Measurements from ENCODE around the gene CORO6.

CORO6 gene

DNA sequence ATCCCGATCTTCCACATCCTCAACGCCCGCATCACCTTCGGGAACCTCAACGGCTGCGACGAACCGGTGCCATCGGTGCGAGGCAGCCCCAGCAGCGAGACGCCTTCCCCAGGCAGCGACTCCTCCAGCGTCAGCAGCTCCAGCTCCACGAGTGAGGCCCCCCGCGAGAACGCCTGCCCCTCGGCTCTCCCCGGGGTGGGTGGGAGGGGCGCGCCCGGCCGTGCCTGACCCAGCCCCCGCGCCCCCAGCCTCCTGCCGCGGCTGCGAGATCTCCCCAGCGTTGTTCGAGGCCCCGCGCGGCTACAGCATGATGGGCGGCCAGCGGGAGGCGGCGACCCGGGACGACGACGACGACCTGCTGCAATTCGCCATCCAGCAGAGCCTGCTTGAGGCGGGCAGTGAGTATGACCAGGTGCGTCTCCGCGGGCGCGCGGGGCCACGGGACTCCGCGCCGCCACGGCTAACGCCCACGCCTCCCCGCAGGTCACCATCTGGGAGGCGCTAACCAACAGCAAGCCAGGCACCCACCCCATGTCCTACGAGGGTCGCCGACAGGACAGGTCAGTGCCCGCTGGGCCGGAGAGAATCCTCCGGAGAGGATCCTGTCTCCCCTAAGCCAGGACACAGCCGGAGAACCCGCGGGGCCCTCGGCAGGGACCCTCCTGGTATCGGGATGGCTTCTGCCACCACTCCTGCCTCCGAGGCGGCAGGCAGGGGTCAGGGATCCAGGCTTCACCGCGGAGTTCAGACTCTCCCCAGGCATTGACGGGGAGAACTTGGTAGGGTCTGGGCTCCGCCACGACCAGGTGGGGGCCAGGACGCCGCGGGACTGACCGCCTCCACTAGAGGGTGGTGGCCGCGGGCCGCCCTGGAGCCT is 10.1 kb downstream of the CORO6 start:
- no peak for DNase-seq

DNA sequence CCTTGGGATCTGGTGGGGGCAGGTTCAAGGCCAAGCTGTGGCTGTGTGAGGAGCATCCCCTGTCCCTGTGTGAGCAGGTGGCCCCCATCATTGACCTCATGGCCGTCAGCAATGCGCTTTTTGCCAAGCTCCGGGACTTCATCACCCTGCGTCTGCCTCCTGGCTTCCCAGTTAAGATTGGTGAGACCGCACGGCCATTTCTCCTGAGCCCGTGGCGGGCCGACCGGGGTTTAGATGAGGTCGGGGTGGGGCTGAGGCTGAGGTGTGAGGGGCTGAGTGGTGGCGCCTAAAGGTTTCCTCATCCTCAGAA is 10.7 kb downstream of the CORO6 start:
- no peak for DNase-seq

- no peak for DNase-seq
Observed at GRCh38 chr17:29611351-29612093, 11.2 kb downstream of the CORO6 start.

DNA sequence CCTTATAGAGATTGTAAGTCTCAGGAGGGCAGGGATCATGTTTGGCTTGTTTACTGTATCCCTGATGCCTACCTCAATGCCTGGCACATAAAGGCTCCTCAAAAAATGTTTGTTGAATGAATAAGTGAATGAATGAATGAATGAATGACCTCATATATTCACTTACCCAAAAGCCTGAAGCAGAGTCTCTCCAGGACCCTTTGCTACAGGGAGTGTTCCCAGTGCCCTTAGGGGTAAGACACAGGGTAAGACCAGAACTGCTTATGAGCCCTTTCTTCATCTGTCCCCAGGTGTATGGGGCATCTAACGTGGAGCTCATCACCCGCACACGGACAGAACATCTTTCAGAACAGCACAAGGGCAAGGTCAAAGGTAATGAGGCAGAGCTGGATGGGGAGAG is 12.3 kb downstream of the CORO6 start:
- no peak for DNase-seq

DNA sequence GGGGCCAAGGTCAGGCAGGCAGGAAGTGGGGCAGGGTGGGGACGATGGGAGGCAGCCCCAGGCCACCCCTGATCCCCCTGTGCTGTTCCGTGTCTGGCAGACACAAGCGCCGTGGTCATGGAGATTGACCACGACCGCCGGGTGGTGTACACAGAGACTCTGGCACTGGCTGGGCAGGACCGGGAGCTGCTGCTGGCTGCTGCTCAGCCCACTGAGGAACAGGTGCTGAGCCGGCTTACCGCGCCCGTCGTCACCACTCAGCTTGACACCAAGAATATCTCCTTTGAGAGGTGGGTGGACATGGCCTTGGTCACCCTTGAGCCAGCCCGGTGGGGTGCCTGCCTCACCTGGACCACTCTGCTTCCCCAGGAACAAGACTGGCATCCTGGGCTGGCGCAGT is 13.7 kb downstream of the CORO6 start:
- DNase-seq = no peak

- DNase-seq = no peak
Observed at GRCh38 chr17:29607557-29608195, 15.0 kb downstream of the CORO6 start.

DNA sequence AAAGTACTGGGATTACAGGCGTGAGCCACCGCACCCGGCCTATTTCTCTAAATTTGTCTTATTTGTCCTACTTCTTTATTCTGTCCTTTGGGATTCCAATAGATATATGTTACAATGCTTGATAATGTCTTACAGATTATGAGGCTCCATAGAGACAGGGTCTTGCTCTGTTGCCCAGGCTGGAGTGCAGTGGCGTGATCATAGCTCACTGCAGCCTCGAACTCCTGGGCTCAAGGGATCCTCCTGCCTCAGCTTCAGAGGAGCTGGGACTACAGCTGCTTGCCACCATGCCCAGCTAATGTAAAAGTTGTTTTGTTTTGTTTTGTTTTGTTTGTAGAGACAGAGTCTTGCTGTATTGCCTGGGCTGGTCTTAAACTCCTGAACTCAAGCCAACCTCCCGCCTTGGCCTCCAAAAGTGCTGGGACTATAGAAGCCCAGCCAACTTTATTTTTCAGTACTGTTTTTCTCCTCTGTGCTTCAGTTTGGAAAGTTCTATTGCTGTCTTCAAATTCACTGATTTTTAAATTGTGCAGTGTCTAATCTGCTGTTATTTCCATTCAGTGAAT is 19.5 kb downstream of the CORO6 start:
- no peak for DNase-seq

GRCh38 chr17:29597361-29598172 is 25.1 kb downstream of the CORO6 start:
- DNase-seq = no peak

DNA sequence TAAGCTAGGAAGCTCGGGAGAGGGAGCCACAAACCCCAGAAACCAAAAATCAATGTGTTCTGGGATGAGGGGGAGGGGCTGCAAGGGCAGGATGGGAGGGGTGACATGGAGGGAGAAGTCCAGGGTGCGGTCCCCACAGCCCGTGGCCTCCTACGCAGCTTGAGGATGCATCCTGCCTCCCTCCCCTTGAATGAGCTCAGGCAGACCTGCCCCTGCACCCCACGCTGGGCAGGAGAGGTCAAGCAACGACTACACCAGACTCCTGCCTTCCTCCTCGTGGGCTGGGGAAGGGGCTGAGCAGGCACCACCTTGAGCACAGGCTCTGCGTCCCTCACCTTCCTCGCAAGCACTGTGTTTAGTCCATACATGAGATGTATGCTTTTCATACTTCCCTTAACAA is 25.9 kb downstream of the CORO6 start:
- DNase-seq = no peak

DNA sequence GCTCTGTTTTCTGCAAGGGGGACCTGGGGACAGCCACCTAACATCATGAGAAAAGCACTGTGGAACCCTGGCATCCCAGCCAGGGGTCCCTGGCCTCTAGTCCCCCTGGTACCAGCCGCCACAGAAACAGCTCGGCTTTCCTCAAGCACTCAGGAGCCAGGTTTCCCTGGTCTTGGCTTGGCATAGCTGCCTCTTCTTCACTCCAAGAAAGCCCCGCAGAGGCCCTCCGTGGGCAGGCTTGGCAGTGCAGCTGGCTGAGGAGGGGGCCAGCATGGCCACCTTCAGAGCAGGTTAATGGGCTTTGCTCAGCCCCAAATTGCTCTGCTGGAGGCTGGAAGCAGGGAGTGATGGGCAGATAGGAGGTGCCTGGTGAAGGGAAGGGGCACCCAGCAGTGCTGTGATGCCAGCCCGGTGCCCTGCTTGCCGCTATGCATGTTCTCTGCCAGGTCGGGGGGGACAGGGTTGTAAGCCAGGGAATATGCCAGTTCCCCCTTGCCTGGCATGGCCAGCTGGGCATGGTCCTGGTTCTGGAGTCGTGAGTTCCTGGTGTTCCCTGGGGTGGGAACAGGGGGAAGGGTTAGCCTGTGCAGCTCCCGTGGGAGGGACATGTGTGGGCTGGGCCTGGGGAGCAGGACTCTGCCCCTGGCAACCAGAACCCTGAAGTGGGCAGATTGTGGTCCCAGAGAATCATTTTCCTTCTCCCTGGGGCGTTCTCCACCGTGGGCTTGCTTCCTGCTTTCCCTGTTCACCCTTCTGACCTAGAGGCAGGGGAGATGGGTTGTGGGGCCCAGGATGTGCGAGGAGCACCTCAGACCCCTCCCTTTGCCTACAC is 26.6 kb downstream of the CORO6 start:
- no peak for DNase-seq

DNA sequence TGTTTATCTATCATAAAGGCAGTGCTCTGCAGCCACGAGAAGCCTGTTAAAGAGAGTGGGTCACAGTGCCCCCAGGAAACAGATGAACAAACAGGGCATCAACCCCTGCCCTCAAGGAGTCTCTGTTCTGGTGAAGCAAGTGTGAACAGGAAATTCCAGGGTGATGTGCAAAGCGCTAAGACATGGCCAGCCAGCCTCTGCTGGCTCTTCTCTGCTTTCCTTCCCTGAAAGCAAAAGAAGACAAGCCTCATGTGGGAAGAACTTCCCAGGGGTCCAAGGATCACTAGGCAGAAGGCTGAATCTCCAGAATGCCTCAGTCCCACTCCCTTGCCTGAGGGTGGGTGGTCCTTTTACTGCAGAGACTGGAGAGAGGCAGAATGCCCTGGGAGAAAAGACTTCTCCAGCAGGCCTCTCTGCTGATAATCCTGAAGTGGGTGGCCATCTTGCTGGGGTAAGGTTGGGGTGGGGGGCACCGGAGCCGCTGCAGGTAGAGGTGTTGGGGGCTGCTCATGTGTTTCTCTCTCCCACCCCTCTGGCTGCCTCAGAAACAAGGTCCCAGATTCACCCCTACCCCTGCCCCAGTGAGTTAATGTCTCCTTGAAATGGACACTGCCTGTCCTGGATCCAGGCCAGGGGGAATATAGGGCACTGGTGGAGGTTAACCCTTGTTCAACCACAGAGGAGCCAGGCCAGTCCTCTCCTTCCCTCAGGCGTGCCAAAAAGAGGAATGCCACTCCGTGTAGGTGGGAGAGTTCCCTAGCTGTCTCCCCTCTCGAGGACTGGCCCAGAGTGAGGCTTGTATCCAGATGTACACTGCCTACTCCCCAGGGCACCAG is 27.4 kb downstream of the CORO6 start:
- DNase-seq = no peak

- DNase-seq = no peak
Observed at GRCh38 chr17:29594519-29595090, 28.1 kb downstream of the CORO6 start.

- no peak for DNase-seq
Observed at GRCh38 chr17:29593591-29594518, 28.9 kb downstream of the CORO6 start.

- no peak for DNase-seq
Observed at GRCh38 chr17:29592850-29593551, 29.7 kb downstream of the CORO6 start, which contains the start of gene ANKRD13B. Gene ANKRD13B, plus strand, starts transcription at chr17:29593132. Its CDS starts 490 bp downstream, at chr17:29593622.

DNA sequence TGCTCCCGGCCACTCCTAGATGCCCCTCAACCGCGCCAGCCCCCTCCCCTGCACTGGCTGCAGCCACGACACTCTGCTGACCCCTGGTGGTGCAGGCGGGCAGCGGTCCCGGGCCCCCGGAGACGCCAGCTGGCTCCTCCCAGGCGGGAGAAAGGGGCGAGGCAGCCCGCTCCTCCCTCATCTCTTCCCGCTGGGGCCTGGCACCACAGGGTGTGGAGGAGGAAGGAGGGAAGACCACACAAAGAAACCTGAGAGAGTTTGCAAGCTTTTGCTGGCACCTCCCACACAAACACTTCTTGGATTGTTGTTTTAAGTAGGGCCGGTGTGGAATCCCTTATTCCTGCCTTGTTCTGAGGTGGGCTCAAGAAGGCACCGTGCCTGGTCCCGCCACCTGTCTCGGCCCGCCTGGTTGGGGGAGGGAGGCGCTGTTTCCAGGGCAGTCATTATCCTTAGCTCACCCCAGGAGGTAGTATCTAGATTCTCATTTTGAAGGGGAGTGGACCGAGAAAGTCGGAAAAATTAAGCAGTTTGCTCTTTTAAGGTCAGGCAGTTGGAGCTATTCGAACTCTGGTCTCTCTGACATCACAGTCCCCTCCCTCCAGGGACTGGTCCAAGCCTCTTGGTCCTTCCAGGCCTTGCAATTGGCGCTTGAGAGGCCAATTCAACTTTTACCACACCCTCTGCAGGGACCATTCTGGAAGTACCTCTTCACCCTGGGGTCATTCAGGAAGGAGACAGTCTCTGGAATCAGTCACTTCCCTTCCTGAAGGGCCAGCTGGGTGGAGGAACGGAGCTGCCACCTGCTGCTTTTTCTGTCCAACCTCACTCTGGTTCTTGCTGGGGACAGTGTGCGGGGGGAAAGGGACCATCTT is 30.7 kb downstream of the CORO6 start:
- DNase-seq = no peak

DNA sequence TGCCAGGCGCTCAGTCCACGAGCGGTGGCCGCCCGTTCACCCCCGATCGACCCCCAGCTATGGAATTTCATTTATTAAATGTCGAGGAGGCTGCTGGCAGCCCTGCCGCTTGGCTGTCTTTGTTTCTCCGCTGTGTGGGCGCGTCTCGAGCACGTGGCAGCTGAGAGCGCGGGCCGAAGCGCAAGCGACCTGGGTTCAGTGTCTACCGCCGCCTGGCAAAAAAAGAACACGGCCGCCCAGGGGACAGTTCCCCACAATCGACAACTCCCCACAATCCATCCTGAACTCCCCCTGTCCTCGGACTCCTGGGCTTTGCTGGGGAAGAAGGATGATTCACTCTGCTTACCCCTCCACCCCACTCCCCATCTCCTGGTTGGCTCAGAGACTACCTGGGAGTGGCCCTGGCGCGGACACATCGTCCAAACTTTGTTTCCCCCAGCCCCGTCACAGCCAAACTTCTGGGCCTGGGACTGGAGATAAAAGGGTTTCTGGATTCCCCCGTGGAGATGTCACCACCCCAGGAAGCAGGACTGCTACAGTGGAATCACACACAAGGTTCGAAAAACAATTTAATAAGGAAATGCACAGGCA is 31.5 kb downstream of the CORO6 start:
- no peak for DNase-seq
